Jurkat, Clone E6-1 (cell line): ENCODE measurements around the gene JAKMIP2.
"Not testable (repeated sequence)": the region's sequence is repeated elsewhere in the genome, so short reads cannot be mapped to it uniquely, and the experiment has no call there.

Source experiments
- DNase-seq: peaks from one replicate; pipeline ENCODE4 v3.0.0-alpha.2; 2011; ENCODE audit warnings: low read depth, low spot score
- H3K4me3 ChIP-seq: 2 replicates; pipeline ENCODE4 v1.5.1; 2011; ENCODE audit warnings: mild to moderate bottlenecking, low read length, control low read depth, moderate library complexity

The JAKMIP2 gene

DNA sequence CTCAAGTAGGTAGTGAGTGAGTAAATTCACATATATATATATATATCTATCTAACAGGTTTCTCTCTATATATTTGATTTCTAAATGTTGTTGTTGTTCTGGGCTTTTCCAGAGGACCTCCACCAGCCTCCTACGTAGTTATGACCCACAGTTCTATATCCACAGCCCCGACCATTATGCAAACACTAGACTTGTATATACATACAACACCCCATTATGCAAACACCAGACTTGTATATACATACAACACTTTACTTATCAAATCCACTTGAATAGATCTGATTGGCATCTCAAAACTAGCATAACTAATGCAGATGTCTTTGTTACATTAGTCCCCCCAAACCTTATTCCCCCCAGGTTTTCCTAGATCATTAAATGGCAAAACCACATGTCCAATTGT is 108.7 kb downstream of the JAKMIP2 start:
- no peak for DNase-seq
- no peak overlapping the region for H3K4me3 ChIP-seq

DNA sequence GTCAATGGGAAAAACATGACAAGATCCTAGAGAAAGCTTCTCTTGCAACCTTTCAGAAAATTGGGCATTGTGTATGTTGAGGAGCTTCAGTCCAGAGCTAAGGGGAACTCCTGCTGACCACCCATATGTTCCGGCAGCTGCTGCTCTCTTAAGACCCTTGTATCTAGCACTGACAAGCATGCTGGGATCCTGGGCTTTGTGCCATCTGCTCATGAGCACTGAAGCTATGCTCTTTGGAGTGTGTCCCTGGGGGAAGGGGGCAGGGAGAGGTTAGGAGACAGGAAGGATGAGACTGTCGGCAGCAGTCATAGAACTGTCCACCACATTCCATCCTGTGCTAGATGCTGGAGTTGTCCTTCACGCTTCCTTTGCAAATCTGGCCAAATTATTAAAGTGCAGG is 109.3 kb downstream of the JAKMIP2 start:
- DNase-seq = no peak

DNA sequence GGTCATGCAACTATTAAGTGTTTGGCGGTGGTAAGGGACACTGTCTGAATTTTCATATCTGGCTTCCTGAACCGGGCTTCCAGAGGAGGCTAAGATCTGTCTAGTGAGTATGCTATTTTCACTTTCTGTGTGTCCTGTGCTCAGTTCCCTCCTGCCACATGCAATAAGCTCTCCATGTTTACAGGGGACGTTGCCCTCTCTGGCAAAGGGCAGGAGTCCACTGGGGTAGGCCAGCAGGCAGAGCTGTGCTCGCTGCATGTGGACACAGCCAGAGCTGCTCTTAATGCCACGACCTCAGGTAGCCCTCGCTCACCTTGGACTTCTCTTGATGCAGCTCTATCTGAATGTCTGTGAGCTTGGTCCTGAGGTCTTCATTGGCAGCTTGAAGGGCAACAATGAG is 111.2 kb downstream of the JAKMIP2 start:
- no peak overlapping the region for H3K4me3 ChIP-seq
- DNase-seq = no peak

More for the DNA sequence above, 109.3 kb downstream of the JAKMIP2 start:
- no peak overlapping the region for H3K4me3 ChIP-seq

DNA sequence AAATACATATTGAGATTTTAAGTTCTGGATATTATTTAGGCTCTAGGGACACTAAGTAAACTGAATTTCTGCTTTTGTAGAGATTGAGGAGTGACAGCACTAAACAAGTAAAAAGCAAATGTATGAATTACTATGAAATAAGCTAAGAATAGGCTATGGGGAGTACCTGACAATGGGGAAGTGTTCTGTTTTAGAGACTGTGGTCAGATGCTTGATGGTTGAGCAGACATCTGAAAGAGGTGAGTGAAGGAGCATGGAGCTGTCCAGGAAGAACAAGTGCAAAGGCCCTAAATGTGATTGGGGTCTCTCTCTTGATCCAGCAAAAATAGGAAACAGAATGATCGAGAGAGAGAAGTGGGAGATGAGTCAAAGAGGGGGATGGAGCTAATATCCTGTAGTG is 111.7 kb downstream of the JAKMIP2 start:
- DNase-seq = no peak
- H3K4me3 ChIP-seq = no peak overlapping the region

DNA sequence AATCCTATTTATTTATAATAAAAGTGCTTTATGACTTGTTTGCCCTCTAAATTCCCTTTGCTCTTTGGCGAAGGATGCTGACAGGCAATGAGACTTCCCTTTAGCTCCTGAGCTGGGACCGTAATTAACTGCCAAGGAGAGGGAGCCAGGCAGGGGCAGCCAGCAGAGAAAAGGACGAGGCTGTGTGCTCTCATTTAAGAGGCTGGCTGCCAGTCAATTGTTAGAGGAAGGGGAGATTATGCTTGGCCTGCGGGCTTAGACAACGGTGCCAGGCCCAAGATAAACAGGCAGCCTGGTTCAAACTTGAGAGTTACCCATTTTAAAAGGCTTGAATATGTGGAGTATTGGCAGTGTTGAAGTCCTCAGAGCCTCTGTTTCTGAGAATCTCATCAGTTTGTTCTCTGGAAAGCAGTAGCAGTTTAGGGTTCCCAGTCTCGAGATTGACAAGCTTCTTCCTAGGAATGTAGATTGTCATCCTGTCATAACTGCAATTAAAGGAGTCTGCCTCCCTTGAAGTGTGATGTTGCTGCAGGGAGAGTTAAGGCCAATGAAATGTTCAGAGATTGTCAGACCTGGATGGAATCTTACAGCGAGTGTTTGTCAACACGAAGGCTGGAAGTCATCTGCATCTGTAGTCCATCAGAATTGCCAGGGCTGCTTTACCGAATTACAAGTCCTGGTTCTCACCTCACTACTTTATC is 113.2 kb downstream of the JAKMIP2 start:
- no peak overlapping the region for H3K4me3 ChIP-seq
- DNase-seq = no peak

DNA sequence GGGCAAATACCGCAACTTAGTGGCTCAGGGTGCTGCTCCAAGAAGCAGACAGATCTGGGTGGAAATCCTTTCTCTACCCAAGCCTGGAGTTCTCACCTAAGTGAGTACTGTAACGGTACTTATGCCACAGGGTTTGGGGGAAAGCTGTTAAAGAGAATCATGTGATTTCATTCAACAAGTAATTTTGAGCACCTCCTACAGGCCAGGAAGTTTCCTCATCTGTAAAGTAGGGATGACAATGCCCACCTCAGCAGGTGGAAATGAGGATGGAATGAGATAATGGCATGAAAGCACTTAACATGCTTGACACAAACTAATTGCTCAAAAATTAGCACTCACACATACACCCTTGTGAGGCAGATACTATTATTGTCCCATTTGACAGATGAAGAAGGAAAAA is 114.1 kb downstream of the JAKMIP2 start:
- DNase-seq = no peak
- no peak overlapping the region for H3K4me3 ChIP-seq

DNA sequence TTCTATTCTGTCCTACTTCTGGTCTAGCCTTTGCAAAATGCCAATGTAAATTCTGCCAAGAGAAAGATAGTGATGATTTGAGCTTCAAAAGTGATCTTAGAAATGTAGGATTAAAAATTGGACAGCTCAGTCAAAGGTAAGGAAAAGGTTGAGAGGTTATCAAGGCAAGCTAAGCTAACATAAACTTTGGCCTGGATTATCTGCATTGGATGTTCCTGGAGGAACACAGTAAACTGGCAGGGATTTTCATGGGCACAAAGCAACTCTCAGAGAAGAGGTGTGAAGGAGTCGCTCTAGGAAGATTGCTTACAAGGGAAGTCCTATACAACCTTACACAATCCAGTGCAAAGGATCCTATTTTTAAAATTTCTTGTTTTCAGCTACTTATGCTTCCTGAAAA is 115.2 kb downstream of the JAKMIP2 start:
- H3K4me3 ChIP-seq = no peak overlapping the region
- no peak for DNase-seq

DNA sequence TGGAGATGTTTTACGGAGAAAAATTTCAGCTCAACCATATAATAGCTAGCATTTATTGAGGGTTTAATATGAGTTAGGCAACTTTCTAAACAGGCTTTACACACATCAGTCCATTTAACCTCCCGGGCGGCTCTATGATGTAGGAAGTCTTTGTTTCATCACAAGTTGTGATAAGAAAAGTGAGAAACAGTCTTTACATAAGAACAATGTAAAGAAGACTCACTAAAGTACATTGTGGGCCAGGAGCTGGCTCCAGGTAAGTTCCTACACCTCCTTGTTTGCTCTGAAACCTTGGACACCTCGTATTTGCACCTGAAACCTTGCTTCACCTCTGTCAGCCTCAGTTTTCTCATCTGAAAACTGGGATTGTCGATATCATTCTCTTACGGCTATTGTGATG is 116.1 kb downstream of the JAKMIP2 start:
- DNase-seq = no peak
- no peak overlapping the region for H3K4me3 ChIP-seq

DNA sequence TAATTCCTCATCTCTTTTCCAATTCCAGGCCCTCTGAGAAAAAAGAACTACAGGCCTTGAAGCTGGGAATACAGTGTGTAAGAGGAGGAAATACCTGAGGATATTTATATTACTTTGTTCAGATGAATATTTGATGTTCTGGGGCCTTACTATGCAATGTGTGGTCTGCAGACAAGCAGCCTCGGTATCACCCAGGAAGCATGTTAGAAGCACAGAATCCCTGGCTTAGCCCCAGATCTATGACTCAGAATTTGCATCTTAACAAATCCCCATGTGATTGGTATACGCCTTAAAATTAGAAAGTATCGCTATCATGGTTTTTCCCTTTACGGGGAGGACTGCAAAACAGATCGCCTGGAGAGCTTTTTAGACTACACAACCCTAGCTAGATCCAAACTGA is 121.0 kb downstream of the JAKMIP2 start:
- H3K4me3 ChIP-seq = no peak overlapping the region
- no peak for DNase-seq

DNA sequence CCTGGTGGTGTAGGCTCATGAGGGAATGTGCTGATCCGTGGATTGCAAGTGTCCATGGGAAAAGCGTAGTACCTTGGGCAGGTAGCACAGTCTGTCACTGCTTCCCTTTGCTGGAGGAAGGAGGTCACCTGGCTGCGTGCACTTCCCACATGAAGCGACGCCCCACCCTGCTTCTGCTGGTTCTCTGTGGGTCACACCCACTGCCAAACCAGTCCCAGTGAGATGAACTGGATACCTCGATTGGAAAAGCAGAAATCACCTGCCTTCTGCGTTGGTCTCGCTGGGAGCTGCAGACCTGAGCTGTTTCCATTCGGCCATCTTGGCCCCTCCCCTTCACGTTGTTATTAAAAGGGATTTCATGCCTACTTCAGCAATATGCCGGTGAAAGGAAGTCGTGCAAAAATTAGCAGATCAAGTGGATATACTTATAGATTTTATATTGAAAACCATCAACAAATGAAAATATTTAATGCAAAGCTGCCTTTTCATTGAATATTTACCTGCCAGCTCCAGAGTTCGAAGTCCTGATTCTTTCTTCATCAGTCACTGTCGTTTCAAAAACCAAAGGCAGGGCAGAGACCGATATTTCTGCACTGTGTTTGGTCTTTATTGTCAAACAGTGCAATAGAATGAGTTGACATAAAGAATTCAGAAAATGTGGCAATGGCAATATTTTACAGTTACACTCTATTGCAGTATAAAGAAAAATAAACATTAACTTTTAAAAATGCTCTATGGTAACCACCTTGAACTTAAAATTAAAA is 123.2 kb downstream of the JAKMIP2 start:
- DNase-seq = no peak
- no peak overlapping the region for H3K4me3 ChIP-seq

DNA sequence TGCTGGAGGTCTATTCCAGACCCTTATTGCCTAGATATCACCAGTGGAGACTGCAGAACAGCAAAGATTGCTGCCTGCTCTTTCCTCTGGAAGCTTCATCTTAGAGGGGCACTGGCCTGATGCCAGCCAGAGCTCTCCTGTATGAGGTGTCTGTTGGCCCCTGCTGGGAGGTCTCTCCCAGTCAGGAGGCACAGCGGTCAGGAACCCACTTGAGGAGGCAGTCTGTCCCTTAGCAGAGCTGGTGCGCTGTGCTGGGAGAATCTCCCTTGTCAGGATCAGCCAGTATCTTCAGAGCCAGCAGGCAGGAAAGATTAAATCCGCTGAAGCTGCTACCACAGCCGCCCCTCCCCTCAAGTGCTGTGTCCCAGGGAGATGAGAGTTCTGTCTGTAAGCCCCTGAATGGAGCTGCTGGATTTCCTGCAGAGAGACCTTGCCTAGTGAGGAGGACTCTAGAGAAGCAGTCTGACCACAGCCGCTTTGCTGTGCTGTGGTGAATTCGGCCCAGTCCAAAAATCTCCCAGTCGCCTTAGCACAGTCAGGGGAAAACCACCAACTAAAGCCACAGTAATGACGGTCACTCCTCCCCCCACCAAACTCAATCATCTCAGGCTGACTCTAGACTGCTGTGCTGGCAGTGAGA is 124.1 kb downstream of the JAKMIP2 start:
- no peak for DNase-seq
- H3K4me3 ChIP-seq = no peak overlapping the region

DNA sequence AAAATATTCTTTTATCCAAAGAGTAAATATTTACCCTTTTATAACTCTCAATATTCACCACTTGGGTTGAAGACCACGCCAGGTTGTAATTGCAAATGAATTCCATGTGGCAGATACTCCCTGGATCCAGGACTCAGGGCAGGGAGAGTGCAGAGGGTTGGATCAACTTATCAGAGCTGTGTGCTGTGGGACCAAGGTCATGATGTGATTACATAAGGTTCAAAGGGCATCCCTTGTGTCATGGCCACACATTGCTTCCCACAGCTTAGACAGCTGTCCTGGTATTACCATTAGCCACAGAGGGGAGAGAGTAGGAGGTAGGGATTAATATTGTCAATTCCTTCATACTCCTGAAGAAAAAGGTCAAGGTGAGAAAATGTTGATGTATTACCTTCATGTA is 133.9 kb downstream of the JAKMIP2 start:
- no peak overlapping the region for H3K4me3 ChIP-seq
- DNase-seq = no peak

DNA sequence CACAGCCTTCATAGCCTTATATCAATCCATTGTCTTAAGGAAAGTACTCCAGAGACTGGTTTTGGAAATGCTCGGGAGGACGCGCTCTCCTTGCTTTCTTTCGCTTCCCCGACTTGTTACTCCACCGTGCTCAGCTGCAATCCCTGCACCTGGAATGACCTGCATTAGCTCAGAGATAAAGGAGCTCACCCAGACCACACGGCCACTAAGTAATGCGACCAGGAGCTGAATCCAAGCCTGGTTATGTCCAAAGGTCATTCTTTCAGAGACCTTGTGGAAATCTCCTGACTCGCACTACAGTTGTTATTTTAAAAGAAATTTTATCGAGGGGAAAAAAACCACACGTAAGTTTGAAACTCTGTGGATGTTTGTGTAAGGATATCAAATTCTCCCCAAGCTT is 137.3 kb downstream of the JAKMIP2 start:
- no peak overlapping the region for H3K4me3 ChIP-seq

DNA sequence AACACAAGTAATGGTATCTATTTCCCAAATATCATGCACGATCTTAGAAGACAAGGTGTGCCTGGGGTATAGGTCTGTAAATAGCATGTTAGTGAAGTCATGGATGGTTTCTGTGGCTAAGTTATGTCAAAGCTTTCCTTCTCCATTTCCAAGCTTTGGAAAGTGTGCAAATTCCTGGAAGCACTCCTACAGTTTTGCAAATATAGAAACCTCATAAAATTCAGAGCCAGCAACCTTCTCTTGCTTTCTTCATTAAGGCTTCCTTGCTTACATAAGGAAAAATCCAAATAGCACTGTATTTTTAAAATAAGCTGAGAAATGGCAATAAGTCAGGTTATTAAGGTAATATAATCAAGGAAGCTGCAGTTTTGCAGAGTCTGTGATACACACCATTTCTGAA is 138.1 kb downstream of the JAKMIP2 start:
- no peak overlapping the region for H3K4me3 ChIP-seq
- DNase-seq = no peak

More for the DNA sequence above, 137.3 kb downstream of the JAKMIP2 start:
- no peak for DNase-seq

DNA sequence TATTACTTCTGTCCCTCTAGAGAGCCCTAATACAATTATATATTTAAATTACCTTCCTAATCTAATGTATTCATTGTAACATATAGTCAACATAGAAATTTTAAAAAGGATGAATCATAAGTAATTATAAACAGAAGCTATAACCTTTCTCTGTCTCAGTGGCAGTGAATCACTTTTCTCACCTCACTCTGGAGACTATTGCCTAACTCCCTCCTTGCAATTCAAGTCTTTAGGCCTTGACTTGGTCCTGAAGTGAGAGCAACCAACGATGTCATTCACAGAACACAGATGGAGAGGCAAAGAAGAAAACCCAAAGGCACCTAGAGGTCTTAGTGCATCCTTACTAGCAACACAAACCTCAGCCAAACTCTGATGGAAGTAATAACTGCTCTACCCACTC is 139.4 kb downstream of the JAKMIP2 start:
- H3K4me3 ChIP-seq = no peak overlapping the region
- DNase-seq = no peak

DNA sequence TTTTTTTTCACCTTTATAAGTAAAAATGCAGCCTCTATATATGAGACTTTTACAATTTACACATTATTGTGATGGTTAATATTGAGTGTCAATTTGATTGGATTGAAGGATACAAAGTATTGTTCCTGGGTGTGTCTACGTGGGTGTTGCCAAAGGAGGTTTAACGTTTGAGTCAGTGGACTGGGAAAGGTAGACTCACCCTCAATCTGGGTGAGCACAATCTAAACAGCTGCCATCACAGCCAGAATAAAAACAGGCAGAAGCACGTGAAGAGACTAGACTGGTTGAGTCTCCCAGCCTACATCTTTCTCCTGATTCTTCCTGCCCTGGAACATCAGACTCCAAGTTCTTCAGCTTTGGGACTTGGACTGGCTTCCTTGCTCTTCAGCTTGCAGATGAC is 139.9 kb downstream of the JAKMIP2 start:
- no peak overlapping the region for H3K4me3 ChIP-seq
- DNase-seq = no peak

DNA sequence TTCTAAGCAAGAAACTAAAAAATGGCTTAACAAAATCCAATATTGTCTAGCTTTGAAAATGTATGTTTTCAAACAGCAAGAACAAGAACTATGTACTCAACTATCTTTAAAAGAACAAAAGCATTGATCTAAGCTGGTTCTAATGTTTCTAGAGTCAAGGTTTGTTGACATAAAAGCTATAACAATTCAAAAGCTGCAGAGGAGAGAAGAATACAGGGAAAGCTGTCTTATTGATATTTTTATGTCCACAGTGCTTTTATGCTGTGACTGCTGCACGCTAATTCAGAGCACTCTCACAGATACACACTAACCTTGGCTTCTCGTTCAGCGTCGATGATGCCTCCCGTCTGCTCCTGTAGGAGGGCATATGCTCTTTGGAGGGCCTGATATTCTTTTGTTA is 143.2 kb downstream of the JAKMIP2 start:
- no peak for DNase-seq
- H3K4me3 ChIP-seq = no peak overlapping the region

DNA sequence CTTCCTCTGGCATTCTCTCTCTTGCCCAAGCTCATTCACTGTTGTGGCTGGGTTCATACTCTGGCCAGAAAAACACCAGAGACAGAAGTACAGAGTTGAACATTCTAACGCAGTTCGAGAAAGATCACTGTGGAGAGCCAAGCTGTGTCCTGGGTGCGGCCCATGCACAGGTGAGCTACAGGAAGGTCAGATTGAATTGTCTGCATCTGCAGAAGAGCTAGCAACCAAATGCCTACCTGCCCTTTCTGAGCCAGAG is 145.9 kb downstream of the JAKMIP2 start:
- no peak for DNase-seq
- no peak overlapping the region for H3K4me3 ChIP-seq

DNA sequence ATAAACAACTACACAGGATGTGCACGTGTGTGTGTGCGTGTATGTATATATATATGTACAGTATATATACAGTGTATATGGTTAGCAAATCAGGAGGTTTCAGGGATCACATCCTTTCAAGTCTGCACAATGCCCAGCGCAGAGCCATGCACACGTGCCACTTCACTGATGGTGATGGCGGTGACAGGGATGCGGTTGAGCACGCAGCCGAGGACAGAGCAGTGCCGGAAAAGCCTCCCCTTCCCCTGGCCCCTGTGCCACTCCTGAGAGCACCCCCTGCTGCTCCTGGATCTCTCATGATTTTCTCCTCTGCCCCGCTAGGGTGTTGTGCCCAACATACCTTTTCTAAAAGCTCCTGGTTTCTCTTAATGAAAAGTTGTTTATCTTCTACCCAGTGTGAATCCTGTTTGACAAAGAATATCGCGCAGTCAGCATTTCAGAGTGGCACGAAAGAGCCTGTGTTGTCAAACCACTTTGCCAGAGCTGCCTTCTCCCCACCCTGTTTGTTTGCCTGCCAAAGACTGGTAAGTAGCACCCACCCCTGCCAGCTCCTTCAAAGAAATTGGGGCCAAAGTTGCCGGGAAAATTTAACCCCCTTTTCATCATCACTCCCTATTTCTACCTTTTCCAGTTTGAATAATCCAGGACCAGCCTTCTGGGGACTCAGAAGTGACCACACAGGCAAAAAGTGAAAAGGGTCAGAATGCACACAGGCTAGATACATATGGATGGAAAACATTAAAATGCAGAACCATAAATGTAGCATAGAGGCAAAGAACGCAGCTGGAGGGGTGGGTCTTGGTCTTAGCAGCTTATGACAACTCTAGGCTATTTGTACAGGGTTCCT is 146.4 kb downstream of the JAKMIP2 start:
- DNase-seq = no peak

DNA sequence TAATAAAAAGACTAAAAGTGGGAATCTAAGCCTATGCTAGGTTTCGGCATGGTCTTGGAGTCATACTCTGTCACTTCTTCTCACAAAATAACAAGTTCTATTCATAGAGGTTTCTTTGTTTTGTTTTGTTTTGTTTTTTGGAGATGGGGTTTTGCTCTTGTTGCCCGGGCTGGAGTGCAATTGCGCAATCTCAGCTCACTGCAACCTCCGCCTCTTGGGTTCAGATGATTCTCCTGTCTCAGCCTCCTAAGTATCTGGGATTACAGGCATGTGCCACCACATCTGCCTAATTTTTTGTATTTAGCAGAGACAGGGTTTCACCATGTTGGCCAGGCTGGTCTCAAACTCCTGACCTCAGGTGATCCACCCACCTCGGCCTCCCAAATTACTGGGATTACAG is 147.1 kb downstream of the JAKMIP2 start:
- DNase-seq, H3K4me3 ChIP-seq: not testable (repeated sequence)

More for the DNA sequence above, 146.4 kb downstream of the JAKMIP2 start:
- no peak overlapping the region for H3K4me3 ChIP-seq
